Activated CD4-positive, alpha-beta T cell treated with anti-CD3 and anti-CD28 coated beads for 48 hours (primary cell): Measurements from ENCODE around the gene ZGRF1.
"Not testable (repeated sequence)": the region's sequence is repeated elsewhere in the genome, so short reads cannot be mapped to it uniquely, and the experiment has no call there.

Experiments used
- DNase-seq: peaks from one replicate; pipeline ENCODE4 v3.0.0-alpha.2; 2020

ZGRF1 gene, protein sequence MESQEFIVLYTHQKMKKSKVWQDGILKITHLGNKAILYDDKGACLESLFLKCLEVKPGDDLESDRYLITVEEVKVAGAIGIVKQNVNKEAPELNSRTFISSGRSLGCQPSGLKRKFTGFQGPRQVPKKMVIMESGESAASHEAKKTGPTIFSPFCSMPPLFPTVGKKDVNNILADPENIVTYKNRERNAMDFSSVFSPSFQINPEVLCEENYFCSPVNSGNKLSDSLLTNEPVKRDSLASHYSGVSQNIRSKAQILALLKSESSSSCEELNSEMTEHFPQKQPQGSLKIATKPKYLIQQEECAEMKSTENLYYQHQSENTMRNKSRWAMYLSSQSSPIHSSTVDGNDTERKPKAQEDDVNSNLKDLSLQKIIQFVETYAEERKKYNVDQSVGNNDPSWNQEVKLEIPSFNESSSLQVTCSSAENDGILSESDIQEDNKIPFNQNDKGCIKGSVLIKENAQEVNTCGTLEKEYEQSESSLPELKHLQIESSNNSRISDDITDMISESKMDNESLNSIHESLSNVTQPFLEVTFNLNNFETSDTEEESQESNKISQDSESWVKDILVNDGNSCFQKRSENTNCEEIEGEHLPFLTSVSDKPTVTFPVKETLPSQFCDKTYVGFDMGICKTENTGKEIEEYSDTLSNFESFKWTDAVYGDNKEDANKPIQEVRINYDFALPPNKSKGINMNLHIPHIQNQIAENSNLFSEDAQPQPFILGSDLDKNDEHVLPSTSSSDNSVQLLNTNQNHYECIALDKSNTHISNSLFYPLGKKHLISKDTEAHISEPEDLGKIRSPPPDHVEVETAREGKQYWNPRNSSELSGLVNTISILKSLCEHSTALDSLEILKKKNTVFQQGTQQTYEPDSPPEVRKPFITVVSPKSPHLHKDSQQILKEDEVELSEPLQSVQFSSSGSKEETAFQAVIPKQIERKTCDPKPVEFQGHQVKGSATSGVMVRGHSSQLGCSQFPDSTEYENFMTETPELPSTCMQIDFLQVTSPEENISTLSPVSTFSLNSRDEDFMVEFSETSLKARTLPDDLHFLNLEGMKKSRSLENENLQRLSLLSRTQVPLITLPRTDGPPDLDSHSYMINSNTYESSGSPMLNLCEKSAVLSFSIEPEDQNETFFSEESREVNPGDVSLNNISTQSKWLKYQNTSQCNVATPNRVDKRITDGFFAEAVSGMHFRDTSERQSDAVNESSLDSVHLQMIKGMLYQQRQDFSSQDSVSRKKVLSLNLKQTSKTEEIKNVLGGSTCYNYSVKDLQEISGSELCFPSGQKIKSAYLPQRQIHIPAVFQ (N-terminal part only)

DNA sequence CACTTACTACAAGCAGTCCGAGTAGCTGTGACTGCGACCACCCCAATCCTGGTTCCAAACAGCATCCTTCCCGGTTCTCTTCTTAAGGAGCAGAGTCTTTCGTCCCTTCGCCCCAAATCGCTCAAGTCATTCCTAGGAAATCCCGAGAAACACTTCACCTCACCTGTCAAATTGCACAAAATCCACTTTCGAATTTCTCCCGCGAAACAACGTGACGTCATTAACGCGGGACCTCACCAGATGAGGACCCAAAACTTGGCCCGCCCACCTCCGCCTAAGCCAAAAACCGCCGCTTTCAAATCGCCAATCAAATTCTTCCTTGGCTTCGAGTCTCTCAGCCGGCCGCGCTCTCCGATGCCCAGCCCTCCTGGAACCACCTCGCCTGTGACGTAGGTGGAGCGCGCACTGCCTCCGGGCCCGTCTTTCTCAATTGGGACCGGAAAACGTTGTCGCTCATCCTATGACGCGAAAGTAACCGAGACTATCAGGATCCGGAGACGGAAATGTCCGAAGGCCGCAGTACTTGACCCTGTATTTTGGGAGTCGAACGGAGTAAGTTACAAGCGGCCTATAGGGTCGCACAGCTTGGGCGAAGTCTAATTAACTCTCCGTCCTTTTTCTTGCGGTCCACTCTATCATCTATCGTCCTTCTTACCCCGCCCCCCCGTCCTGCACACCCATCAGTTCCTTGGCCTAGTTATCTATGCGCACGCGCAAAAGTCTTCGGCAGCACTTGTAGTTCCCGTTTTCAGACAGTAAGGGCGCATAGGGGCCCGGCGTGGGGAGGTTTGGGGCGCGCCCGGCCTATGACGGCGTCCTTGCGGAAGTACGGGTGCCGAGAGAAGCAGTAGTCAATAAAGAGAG, at the start of gene ZGRF1, which contains the start of gene LARP7:
ZGRF1 (minus strand) TSS at position 222 of the 864 bp plus-strand sequence. CDS start 3,733 bp downstream, outside the sequence.
LARP7 (plus strand) TSS at position 456 of the 864 bp plus-strand sequence. CDS start 7,527 bp downstream, outside the sequence.
- peak; percentile 98 for DNase-seq

DNA sequence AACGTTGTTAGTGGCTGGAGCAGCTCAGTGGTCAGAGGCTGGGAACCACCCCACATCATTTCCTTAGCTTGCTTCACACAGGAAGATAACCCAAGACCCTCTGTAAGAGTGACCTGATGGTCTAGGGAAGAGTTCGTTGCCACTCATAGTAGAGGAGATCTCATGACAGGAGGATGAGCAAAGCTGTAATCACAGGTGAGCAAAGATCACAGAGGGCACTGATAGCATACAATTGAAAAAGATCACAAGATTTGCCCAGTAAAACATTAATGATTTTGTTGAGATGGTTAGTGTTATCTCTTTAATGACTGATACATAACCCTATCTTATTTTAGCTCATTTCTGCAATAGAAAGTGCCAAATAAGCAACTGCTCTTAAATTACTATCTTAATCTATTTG, 44.3 kb upstream of the ZGRF1 start:
- DNase-seq = no peak

DNA sequence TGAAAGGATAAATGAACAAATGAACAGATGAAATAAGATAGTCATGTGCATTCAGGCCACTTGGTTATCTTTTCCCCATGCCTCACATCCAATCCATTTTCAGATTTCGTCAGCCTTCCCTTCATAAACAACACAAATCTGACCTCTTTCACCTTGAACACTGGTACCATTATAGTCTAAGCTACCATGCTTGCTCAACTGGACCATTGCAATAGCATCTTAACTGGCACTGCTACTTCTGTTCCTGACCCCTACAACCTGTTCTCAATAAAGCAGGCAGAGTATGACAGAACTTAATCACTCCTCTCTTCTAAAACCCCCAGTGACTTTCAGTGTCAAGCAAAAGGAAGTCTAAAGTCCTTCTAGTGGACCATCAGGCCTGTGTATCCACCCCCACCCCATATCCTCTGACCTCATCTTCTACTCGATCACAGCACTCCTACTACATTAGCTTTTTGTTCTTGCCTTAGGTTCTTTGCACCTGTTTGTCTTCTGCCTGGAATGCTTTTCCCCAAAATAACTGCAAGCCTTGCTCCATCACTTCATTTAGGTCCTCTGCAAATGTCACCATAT, 40.9 kb upstream of the ZGRF1 start:
- DNase-seq = no peak

DNA sequence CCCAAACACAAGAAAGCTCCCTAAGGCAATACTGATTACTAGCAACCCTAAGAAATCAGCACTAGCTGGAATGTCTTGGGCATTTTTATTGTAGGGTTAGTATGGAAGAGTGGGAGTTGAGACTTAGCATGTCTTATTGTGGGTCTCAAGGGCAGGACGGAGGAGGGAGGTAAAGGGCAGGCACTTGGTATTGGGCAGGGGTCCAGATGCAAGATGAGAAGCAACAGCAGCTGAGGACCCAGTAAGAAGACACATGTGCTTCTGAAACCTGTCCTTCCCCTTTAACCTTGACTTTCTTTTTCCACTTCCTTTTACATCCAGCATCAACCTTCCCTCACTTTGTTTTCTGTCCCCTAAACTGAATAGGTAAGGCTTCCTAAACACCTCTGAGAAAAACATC, 37.7 kb upstream of the ZGRF1 start:
- no peak for DNase-seq

DNA sequence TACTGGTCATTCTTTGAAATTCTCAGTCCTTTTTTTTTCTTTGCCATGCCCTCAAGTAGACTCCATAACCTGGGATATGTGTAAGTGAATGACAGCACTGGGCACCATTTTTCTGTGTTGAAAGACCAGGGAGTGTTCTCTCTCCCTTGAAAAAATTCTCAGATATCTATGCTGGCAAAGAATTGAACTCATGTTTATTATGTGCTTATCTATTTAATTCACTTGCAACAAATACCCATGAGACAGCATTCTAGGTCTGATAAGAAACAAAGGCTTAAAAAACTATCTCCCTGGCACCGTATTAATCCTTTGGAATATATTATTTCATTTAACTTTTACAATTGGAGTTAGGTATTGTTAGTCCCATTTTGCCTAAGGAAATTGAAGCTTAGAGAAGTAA, 37.0 kb upstream of the ZGRF1 start:
- no peak for DNase-seq

DNA sequence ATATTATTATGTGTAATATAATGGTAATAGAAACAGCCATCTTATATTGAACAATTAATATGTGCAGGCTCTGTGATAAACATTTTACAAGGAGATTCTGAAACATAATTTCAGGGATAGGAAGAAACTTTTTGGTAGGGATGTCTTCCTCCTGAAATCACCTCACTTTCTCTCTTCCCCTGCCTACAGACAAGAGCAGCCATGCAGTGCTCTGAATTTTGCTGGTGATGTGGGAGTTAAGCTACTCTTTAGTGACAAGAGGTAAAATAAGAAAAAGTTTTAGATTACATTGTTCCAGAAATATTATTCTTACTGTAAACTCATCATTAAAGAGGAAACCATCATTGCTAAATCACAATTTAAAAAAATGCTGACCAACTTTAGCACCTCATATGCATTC, 36.4 kb upstream of the ZGRF1 start:
- DNase-seq = no peak

DNA sequence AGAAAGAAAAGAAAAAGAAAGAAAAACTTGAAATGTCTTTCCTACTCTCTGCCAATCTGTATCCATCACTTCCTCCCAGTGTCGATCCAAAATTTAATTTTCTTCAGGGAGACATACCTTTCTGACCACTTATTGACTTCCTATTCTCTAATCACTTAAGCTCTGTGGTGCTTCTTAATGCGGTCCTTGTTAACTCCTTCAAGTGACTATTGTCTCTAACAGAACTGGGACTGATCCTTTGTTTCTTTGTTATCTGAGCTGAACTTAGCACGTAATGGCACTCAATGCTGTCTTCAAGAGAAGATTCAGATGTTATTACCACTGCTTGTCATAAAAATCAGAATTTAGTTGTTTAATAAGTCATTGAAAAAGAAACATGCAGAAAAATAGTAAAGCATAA, 31.4 kb upstream of the ZGRF1 start:
- no peak for DNase-seq

DNA sequence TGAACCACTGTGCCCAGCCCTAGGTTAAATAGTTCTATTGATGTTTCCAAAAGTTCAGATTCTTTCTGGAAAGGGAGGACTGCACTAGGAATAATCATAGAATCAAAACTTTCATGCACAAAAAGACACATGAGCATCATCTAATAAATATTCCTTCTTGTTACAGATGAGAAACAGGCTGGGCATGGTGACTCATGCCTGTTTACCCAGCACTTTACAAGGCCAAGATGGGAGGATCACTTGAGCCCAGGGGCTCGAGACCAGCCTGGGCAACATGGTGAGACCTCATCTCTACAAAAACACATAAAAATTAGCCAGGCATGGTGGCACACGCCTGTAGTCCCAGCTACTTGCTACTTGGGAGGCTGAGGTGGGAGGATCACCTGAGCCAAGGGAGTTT, 27.9 kb upstream of the ZGRF1 start:
- DNase-seq = no peak

DNA sequence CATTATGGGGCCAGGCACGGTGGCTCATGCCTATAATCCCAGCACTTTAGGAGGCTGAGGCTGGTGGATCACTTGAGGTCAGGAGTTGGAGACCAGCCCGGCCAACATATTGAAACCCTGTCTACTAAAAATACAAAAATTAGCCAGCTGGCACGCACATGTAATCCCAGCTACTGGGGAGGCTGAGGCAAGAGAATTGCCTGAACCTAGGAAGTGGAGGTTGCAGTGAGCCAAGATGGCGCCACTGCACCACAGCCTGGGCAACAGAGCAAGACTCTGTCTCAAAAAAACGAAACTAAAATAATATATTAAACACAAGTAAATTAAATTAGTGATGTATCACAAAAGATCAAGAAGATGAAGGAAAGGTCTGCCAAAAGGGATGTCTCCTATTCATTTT, 19.4 kb upstream of the ZGRF1 start:
- DNase-seq = not testable (repeated sequence)

DNA sequence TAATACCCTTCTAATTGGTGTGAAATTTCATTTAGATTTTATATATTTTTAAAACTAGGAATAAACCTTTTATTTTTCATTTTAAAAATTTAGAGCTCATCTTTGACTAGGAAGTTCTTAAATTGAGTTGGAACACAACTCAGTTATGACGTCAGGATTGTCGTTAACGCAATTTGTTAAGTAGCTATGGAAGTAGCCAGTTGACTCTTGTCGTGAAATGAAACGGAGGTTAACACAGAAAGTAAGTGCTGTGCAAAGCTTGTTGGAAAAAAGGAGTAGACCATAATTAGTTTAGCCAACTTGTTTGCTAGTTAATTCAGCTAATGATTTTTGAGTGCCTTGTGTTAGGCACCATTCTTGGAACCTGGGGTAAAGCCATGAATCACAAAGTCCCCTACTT, 18.6 kb upstream of the ZGRF1 start:
- no peak for DNase-seq

DNA sequence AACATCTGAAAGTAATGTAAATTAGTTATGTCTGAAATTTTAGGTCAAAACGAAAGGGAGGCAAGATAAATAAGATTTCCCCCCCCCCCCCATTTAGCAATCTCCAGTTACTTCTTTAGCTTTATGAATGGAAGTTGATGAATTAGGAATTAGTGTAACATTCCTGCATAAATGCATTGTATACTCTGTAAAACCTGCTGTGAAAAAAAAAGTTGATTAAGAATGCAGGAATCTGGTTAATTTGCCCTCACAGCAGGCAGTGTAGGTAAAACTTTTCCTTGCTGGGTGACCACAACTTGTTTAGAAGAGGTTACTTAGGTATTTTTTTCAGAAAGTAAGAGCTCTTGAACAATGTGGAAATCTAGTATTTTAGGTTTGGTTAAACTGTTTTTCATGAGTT, 15.5 kb upstream of the ZGRF1 start:
- no peak for DNase-seq

DNA sequence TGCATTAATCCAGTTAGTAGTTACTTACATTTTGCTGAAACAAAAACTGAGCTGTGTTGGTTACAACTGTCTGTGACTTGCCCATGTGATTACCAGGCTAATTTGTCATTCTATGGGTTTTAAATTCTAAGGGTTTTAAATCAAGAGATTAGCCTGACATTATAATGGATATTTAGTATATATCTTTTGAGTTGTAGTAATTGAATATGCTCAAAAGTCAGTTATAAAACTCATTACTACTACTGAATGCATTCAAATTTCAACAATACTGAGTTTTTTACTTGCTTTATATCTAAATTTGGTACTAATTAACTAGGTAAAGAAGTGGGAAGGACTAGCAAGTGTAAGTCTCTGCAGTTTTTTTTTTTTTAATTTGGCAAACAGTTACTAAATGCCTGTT, 14.9 kb upstream of the ZGRF1 start:
- no peak for DNase-seq

DNA sequence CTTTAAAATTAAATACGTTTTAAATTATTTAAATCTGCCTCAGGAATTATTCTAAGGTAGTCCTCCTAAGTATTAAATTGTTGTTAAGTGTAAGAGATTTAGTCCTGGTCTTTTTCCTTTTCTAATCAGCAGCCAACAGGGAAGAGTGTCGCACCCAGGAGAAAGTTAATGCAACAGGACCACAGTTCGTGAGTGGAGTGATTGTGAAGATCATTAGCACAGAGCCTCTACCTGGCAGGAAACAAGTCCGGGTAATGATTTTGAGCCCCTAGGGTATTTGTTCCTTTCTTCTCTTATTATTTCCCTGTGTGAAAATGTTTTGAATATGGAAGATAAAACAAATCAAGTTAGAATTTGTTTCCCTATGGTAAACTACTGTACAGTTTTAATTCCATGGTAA, 13.6 kb upstream of the ZGRF1 start:
- DNase-seq = no peak

DNA sequence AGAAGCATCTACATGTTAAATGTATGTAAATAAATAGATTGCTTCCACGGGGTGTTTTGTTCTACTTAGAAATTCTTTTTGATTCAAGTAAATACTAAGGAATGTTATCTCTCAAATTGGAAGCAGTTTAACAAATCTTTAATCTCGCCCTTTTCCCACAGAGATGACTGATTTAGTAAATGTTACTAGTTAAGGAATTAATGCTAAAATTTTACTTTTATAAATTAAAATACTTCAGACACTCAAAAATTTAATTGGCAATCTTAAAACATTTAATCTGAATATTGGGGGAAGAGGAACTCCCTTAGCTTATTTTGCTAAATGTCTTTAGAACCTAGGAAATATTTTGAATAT, 12.3 kb upstream of the ZGRF1 start:
- no peak for DNase-seq

DNA sequence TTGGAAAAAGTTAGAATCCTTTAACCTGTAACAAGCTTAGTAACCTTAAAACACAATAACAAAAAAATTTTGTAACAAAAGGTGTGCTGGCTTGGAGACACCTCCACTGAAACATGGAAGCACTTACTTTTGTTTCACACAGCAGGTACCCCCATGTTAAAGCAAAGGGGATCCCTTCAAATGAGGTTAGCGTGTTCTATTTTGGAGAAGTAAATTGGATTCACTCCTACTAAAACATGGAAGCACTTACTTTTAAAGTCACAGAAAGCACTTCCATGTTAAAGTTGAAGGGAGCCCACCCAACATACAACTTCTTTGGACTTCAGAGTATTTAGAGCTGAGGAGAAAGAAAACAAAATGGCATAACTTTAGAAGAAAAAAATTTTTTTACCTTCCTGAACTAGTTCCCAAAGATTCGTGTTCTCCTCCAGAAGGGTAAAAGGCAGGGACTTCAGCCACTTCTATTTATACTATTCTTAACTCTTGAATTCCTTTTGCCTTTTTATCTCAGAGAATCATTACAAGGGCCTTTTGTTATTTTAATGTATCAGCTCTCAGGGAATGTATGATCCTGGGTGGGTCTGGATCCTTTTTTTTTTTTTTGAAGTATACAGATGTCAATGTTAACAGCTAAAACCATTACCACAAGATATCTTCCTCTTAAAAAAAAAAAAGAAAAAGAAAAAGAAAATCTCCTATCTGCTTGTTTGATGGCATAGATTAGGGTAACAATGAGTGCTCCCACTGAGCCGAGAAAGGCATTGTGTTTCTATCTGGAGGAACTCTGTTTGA, 11.8 kb upstream of the ZGRF1 start:
- DNase-seq = no peak

DNA sequence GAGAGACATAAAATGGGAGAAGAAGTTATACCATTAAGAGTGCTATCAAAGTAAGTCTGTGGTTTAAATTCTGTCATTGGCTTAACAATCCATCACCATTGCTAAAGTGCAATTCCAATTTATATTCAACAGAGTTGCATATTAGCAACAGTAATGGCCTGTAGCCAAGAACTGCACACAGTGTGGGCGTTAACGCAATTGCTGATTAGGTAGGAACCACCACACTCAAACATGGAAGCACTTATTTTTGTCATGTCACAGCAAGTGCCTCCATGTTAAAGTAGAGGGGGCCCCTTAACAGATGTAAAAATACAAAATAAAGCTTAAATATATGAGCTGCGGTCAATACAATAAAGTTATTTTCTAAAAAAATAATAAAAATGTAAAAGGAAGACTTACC, 11.1 kb upstream of the ZGRF1 start:
- no peak for DNase-seq

DNA sequence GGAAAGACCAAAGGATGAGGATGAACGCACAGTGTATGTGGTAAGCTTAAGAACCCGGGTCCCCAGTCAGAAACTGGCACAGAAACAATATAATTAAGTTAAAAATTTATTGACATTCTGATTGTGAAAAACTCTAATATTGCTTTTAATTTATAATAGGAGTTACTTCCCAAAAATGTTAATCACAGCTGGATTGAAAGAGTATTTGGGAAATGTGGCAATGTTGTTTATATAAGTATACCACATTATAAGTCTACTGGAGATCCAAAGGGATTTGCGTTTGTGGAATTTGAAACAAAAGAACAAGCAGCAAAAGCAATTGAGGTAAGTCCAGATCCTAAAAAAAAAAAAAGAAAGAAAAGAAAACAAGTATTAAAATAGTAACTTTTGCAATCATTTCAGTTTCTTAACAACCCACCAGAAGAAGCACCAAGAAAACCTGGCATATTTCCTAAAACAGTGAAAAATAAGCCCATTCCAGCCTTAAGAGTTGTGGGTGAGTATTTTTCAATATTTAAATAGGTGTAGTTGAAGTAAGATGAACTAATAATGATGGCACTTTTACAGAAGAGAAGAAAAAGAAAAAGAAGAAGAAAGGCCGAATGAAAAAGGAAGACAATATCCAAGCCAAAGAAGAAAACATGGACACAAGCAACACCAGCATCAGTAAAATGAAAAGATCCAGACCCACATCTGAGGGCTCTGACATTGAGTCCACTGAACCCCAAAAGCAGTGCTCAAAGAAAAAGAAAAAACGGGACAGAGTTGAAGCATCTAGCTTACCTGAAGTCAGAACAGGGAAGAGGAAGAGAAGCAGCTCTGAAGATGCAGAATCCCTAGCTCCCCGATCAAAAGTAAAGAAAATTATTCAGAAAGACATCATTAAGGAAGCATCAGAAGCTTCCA, 10.2 kb upstream of the ZGRF1 start:
- DNase-seq = no peak

DNA sequence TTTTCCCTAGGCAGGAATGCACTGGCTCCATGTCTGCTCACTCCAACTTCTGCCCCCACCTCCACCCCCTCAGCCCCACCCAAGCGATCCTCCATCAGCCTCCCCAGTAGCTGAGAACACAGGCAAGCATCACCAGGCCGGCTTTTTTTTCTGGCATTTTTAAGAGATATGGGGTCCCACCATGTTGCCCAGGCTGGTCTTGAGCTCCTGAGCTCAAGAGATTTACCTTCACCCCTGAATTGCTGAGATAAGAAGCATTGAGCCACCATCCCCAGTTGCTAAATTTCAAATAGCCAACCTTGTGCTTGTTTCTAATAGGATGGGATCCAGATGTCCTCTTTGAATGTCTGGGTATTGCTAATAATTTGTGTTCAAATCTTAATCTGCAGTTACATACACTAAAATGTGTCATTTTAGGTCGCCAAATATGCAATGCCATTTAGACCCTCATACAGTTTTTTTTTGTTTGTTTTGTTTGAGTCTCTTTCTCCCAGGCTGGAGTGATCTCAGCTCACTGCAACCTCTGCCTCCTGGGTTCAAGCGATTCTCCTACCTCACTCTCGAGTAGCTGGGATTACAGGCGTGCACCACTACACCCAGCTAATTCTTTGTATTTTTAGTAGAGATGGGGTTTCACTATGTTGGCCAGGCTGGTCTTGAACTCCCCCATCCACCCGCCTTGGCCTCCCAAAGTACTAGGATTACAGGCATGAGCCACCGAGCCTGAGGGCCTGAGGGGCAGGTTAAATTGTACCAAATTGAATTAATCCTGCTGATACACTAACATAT, 9.0 kb upstream of the ZGRF1 start:
- DNase-seq = no peak
